NCI-H2196 (cell line): Measurements from ENCODE around the gene KLHL24.
"Not testable (repeated sequence)": the region's sequence is repeated elsewhere in the genome, so short reads cannot be mapped to it uniquely, and the experiment has no call there.

Experiments
- DNase-seq: peaks from one replicate; lab custom pipeline; 2025; ENCODE audit not compliant: unreplicated experiment; lab: John Stamatoyannopoulos, UW

KLHL24 gene, protein sequence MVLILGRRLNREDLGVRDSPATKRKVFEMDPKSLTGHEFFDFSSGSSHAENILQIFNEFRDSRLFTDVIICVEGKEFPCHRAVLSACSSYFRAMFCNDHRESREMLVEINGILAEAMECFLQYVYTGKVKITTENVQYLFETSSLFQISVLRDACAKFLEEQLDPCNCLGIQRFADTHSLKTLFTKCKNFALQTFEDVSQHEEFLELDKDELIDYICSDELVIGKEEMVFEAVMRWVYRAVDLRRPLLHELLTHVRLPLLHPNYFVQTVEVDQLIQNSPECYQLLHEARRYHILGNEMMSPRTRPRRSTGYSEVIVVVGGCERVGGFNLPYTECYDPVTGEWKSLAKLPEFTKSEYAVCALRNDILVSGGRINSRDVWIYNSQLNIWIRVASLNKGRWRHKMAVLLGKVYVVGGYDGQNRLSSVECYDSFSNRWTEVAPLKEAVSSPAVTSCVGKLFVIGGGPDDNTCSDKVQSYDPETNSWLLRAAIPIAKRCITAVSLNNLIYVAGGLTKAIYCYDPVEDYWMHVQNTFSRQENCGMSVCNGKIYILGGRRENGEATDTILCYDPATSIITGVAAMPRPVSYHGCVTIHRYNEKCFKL

DNA sequence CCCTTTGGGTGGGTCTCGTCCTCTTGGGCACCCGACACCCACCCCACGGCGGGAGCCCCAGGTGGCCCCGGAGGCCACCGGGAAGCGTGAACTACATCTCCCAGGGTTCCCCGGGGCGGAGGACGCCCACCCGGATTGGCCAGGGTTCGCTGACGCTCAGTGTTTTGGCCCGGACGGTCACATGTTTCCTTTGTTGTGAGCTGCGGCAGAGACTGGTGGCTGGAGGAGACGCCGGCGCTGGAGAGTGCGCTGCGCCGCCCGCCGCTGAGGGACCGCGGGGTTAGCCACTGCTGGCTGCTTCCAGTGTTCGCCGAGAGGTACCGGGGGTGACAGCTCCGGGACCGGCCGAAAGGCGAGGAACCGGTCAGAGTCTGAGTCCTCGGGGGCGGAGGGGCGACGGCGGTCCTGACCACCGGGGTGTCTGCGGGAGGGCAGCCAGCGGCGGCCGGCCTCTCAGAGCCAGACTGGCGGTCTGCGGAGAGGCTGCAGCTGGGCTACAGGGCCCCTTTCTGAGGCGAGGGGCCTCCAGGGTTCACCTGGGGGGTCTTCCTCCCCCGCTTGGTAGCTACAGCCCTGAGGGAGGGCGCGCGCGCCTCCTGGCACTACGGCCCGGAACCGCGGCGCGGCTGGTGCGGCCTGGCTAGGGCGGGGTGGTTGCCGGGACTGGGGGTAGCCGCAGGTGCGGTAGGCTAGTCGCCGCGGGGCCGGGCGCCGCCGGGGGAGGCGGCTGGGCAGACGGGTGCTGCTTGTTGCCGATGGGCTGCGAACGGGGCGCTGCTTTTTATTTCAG, at the start of gene KLHL24:
Gene KLHL24, plus strand, starts transcription at position 193 of the 790 bp plus-strand sequence. CDS start 14,734 bp downstream, outside the sequence.
- peak; percentile 97 for DNase-seq

DNA sequence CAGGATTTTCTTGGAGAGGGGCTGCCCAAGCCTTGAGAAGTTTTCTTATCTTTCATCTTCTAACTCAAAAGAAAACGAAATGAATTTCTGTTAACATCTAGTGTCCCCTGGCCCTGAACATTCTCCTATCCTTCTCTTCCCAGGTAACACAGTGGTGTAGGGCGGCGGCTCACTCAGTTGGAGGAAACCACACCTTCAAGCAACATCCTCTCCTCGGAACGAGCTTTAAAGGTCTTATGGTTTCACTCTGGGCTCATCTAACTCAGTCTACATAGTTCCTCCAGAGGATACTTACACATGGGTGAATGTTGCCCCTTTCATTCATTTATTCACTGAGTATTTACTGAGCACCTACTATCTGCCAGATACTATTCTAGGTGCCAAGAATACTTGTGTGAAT, 48.9 kb upstream of the KLHL24 start:
- no peak for DNase-seq

DNA sequence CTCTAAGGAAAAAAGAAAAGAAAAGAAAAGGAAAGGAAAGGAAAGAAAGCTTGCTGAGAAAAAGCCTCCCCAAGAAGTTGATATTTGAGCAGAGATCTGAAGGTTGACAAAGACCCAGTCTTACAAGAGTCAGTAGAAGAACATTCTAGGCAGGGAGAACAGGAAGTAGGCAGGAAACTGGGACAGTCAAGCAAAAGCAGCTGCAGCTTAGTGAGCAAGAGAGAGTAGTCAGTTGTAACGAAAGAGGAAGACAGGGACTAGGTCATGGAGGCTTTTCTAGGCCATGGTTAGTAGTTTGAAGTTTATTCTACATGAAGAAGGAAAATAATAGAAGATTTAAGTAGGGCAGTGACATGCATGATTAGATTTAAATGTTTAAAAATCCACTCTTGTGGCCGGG, 48.1 kb upstream of the KLHL24 start:
- DNase-seq: no peak

DNA sequence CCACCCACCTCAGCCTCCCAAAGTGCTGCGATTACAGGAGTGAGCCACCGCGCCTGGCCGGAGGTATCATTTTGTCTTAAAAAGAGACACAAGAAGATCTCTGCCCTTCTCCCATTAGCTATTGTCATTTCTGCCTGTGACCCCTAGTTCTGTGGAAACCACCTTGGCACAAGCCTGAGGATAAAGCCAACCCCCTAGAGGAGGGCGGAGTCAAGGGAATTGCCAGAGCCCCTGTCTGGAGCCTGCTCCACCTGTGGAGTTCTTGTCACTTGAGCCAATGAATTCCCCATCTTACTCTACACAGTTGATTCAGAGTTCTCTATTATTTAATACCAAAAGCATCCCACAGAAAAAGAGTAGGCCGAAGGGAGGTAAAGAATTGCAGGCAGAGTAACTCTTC, 45.0 kb upstream of the KLHL24 start:
- DNase-seq: no peak

DNA sequence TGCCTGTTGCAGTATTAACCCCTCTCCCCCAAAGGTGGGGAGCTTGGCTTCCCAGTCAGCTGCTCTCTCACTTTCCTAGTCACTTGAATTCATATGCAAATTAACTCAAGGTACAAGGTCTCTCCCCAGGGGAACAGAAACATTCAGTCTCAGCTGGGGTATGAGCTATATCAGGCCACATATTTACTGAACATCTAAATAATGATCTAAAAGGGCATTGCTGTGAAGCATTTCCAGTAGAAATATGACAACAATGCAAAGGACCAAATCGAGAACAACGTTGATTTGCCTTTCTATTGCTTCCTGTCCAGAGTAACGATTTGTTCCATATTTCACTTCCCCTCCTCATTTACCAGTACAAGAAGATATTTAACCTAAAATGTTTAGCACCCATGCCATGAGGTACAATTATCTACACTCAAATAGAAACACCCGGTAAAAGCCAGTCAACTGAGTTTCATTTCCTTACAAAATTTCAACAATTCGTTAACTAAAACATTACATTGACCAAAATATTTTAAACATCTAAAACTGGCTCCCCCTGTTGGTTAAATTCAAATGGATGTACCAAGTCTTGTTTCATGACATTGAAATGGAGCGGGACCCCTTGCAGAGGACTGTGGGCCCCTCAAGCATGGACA, 43.4 kb upstream of the KLHL24 start:
- DNase-seq: no peak

DNA sequence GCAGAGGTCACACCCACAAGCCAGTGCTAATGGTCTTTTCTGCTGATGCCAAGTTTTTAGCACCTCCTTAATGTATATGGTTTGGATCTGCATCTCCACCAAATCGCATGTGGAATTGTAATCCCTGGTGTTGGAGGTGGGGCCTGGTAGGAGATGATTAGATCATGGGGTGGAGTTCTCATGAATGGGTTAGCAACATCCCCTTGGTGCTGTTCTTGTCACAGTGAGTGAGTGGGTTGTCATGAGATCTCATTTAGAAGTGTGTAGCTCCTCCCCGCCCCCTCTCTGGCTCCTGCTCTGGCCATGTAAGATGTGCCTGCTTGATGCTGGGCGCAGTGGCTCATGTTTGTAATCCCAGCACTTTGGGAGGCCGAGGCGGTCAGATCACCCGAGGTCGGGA, 42.6 kb upstream of the KLHL24 start:
- no peak for DNase-seq

DNA sequence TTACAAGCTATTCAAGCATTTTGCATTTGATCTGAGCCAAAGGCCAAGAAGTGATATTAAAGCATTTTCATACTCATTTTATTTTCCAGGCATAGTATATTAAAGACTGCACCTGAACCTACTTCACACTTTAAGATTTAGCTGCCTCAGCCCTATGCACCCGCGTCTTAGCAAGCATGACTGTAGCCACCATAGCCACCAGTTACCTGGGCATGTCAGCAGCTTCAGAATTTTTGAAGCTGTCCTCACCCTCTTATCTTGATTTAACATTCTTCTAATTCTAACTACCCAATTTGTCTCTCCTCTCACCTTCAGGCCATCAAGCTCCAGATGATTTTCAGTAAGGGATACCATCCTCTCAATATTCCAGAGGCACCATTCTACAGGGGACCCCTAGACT, 40.8 kb upstream of the KLHL24 start:
- DNase-seq: no peak

DNA sequence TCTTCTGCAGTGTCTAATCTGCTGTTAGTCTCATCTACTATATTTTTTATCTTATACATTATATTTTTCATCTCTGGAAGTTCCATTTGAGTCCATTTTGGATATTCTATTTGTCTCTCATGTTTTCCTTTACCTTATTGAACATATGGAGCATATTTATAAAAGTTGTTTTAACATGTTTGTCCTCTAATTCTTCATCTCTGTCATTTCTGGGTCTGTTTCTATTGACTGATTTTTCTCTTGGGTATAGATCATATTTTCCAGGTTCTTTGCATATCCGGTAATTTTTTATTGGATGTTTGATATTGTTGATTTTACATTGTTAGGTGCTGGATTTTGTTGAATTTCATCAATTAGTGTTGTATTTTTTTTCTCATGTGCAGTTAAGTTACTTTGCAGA, 37.5 kb upstream of the KLHL24 start:
- DNase-seq: no peak

DNA sequence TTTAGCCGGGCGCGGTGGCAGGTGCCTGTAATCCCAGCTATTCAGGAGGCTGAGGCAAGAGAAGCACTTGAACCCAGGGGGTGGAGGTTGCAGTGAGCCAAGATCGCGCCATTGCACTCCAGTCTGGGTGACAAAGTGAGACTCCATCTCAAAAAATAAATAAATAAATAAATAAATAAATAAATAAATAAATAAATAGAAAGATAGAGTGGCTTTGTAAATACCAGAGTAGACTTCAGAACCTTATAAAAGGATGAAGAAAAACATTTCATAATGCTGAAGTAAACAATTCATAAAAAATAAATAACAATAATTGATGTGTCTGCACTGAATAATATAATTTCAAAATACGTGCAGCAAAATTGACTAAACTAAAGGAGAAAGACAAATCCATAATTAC, 24.1 kb upstream of the KLHL24 start:
- not testable (repeated sequence) for DNase-seq

DNA sequence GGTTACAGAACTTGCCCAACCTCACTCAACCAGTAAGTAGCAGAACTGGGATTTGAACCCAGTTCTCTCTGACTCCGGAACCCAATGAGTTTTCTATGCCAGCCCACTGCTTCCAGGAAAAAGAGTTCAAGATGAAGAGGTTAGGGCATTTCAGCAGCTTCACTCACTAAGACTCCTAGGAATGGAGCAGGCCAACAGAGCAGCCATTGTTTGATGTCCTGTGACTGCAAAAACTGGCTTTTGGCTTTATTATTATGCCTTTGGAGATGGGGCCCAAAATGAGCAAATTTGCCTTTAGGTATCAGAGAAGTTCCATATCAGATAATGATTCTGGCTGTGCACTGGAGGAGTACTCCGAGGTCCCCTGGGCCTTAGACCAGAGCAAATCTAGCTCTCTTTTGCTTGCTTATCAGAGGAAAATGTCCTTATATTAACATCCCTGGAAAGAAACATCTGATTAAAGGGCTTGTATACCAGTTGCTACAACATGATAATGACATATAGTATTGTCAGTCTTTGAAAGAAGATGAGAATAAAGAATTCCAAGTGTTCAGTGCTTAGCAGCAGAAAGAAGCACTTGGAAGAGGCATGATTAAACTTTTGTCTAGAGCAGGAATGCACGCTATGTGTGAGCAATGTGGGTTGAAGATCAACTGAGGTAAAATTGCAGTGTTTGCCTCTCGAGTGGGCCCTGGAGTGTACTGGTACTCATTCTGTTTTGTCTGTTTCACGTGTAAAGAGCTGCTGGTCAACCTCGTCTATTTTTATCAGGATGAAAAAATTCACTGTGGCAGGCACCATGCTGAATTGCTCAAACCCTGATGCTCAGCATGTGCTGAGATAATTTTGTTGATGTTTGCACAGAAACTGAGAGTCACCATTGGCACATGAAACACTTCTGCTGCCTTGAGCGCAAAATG, 21.8 kb upstream of the KLHL24 start:
- DNase-seq: no peak

DNA sequence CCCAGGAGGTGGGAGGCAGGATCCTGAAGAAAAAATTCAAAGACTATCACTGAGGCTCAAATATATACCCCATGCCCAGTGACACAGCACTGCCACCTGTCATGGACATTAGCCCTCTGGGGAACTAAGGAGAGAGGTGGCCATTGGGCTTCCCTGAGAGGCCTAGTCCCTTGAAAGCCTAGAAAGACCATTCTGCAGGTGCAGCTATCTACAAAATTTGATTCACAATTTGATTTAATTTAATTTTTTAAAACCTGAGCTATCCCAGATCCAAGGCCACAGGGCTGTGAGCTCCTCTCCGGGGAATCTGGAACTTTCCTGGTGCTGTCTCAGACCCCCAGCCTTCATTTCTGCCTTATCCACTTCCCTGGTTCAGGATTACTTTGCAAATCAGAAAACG, 16.9 kb upstream of the KLHL24 start:
- DNase-seq: no peak

DNA sequence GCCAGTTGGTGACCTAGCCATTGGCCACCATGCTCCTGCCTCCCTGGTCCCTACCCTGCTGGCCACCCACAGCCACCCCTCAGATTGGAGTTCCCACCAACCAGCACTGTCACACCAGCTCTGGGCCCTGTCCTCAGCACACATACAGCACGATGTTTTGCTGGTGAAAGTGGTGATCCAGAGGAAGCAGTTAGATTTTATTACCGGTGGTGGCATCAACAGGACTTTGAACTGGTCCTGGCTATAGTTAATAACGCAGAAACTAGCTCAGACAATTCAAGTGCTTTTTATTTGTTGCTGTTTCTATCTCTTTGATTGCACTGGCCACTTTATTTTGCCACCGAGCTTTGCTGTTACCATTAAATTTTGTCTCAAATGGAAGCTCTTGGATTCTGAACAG, 16.4 kb upstream of the KLHL24 start:
- no peak for DNase-seq

DNA sequence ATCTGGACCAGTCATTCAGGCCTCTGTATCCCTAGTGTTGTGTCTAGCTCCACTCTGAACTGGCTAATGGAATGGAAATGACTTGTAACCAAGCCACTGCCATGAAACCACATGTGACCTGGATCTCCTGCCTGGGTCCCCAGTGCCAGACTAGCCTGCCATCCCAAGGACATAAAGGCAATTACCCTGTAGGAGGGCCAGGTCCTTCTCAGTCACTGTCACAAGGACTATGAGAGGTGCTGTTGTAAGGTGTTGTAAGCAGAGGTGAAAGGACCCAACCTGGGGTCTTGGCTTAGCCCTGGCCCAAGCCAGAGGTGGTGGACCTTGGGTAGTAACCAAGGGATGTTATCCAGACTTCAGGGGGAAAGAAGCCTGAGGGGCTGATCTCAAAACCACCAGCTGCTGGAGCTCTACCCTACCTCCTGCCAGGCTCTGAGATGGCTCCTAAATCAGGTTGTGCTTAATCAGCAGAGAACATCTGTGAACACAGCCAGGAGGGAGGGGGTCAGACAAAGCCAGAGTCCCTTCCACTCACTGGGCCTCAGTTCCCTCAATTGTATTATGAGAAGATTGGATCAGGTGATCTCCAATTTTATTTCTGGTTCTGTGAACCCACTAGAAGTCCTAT, 15.7 kb upstream of the KLHL24 start:
- no peak for DNase-seq

DNA sequence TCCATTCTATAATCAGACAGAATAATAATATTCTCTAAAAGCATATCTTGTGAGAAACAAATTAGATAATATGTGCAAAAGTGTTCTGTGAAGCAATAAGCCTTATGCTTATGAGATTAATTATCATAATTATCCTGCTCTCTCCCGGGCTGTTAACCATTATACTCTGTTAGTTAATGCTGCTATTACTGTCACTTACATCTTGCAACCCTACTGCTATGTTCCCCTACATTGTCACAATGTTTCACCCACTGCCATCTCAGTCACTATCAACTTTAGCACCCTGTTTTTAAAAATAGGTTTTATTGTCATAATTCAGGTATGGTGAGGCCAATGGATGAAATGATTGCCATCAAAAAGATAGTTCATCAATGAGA, 15.2 kb upstream of the KLHL24 start:
- no peak for DNase-seq

DNA sequence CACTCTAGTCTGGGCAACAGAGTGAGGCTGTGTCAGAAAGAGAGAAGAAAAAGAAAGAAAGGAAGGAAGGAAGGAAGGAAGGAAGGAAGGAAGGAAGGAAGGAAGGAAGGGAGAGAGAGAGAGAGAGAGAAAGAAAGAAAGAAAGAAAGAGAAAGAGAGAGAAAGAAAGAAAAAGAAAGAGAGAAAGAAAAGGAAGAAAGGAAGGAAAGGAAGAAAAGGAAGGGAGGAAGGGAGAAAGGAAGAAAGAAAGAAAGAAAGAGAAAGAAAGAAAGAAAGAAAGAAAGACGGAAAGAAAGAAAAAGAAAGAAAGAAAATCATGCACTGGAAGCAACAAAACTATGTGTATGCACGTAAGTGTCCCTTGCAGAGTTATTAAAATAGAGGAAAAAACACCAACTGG, 12.9 kb upstream of the KLHL24 start:
- not testable (repeated sequence) for DNase-seq

DNA sequence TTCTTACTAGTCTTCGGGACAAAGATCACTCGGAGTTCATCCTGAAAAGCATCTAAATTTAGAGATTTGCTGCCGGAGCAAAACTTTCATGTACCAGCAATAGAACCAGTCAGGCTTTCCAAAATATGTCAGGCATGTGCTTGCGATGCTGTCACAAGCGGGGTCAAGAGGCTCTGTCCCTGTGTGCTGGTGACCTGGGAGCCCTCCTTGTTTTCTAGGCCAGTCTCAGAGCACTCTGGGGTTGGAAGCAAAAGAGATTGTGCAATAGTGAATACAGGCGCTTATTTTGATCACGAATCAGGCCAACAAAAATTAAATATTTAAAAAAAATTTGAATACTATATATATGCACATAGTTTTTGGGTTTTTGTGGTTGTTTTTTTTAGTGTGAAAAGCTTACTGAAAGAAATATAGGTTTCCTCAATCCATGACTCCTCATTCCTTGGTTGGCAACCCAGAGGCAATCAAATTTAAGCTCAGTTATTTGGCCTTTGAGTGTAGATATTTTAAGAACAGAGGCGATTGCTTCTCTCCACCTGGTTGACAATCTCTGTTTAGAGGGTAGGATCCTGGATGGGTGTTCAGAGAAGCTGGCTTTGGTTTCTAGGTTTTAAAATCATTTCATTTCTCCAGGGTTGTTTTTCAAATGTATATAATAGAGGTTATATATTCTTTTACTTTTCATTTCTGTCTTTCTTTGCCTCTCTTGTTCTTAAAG, 8.4 kb upstream of the KLHL24 start:
- no peak for DNase-seq

DNA sequence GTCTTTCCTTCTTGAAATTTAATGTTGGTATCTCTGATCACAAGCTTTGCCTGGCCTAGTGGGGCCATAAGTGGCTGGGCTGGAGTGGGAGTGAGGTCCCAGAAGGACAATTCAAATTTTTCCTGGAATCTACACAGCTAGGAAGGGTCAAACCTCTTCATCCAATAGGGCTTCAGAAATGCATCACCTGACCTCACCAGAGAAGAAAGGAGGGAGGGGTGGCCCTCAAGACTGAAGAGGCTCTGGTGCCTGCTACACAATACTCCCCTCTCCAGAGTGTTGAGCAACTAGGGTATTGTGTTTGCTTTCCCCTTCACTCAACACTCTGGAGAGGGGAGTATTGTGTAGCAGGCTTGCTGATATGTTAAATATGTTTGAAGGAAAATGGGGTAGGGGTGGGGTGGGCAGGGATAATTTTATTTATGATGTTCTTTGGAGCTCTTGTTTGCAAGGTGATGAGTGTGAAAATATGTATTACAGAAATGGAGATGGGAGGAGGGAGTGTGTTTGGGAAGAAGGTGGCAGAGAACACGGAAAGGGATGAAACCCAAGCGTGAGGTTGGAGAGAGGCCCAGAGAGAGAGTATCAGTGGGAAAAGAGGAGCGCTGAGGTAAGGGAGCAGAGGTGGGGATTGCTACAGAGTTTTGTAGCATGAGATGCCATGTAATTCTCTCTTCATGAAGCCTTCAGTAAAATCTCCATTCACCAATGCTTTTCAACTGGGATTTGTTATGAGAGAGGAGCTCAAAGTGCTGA, 5.7 kb upstream of the KLHL24 start:
- DNase-seq: peak; percentile 81

DNA sequence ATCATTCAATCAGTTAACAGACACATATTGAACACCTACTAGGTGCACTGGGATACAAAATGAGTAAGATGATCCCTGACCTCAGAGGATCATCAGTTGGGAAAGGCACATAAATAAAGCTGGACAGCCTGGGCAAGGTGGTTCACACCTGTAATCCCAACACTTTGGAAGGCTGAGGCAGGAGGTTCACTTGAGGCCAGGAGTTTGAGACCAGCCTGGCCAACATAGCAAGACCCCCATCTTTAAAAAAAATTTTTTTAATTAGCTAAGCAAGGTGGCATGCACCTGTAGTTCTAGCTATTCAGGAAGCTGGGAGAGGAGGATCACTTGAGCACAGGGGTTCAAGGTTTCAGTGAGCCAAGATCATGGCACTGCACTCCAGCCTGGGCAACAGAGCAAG, 3.7 kb upstream of the KLHL24 start:
- no peak for DNase-seq

DNA sequence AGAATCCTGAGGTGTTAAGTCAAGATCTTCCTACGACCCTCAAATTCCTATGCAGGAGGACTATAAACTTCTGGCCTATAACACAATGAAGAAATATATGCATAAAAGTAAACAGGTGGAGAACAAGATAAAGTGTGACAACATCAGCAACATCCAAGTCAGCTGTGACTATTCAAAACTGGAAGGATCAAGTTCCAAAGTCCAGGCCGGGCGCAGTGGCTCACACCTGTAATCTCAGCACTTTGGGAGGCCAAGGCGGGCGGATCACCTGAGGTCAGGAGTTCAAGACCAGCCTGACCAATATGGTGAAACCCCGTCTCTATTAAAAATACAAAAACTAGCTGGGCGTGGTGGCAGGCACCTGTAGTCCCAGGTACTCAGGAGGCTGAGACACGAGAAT, 2.7 kb upstream of the KLHL24 start:
- not testable (repeated sequence) for DNase-seq
